ENCODE results near the gene DDX47.
"Not testable (repeated sequence)": the region's sequence is repeated elsewhere in the genome, so short reads cannot be mapped to it uniquely, and the experiment has no call there.

DDX47 gene

DNA sequence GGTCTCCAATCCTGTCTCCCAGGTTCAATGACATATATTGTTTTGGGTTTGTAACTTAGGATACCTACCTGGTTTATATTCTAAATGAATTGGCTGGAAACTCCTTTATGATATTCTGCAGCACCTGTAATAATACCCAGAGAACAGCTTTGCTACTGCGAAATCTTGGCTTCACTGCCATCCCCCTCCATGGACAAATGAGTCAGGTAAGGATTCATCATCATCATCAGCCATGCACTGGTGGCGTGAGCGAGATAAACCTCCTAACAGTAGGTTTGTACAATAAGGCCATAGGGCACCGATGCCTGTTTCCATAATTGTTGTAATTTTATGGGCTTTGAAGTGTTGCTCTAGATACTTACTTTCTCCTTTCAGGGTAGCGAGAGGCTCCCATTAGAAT is 10.7 kb downstream of the DDX47 start:
- DNase-seq, result no peak

GRCh38 chr12:12835378-12836146 is 22.4 kb downstream of the DDX47 start:
- no peak for DNase-seq

DNA sequence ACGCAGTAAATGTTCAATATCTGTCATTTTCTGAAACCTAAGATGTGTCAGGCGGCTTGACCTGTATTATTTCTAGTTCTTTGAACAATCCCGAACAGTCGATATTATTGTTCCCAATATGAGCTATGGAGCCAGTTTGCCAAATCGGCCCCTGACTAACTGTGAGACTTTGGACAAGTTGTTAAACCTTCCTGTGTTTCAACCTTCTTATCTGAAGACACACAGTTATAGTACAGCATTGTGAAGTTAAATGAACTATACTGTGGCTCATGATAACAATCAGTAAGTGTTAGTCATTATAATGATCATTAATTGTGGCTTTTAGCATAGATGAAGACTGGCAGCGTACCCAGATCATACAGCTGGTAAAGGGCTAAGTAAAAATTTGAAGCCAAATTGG is 23.4 kb downstream of the DDX47 start:
- no peak for DNase-seq

GRCh38 chr12:12837025-12837812 is 24.1 kb downstream of the DDX47 start:
- peak; percentile 38 to 60 for DNase-seq

DNA sequence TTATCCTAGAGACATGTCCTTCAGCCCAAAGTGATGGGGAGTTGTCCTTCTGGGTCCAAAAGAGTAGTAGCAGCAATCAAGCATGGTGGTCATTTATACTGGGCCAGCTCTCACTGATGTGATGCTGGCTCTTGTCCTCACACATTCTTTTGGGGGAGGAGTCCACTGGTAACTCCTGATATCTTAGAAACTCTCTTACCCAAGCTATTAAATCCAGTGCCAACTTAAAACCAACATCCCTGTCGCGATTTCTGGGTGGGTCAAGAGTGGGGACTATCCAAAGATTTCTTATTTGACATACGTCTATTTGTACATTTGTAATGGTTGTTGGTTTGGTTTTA is 24.6 kb downstream of the DDX47 start:
- no peak for DNase-seq

- DNase-seq, result no peak
These were observed 25.9 kb downstream of the DDX47 start for GRCh38 chr12:12839003-12839395.

DNA sequence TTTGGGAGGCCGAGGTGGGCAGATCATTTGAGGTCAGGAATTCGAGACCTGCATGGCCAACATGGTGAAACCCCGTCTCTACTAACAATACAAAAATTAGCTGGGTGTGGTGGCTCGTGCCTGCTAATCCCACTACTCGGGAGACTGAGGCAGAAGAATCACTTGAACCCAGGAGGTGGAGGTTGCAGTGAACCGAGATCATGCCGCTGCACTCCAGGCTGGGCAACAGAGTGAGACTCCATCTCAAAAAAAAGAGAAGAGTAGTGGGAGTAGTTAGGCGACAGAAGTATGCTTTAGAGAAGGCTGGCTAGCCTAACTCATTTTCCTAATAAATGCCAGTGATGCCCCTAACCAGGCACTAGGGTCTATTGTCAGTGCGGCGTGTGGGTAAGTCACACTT is 26.3 kb downstream of the DDX47 start:
- DNase-seq, result not testable (repeated sequence)

GRCh38 chr12:12839873-12840579 is 26.9 kb downstream of the DDX47 start:
- no peak for DNase-seq

DNA sequence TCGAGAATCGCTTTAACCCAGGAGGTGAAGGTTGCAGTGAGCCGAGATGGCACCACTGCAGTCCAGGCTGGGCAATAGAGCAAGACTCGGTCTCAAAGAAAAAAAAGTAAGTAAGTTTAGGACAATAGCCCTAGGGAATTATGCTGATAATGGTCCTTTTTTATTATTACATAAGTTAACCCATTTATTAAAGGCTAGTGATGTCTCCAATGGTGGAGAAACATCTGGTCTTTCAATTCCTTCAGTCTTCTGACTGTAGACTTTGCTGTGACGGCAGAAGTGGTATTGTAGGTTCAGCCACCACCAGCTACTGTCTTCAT is 27.4 kb downstream of the DDX47 start:
- DNase-seq, result no peak

DNA sequence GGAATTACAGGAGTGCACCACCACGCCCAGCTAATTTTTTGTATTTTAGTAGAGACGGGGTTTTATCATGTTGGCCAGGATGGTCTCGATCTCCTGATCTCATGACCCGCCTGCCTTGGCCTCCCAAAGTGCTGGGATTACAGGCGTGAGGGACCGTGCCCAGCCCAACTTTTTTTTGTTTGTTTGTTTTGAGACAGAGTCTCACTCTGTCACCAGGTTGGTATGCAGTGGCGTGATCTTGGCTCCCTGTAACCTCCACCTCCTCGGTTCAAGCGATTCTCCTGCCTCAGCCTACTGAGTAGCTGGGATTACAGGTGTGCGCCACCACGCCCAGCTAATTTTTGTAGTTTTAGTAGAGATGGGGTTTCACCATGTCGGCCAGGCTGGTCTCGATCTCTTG is 28.3 kb downstream of the DDX47 start:
- DNase-seq, result not testable (repeated sequence)

DNA sequence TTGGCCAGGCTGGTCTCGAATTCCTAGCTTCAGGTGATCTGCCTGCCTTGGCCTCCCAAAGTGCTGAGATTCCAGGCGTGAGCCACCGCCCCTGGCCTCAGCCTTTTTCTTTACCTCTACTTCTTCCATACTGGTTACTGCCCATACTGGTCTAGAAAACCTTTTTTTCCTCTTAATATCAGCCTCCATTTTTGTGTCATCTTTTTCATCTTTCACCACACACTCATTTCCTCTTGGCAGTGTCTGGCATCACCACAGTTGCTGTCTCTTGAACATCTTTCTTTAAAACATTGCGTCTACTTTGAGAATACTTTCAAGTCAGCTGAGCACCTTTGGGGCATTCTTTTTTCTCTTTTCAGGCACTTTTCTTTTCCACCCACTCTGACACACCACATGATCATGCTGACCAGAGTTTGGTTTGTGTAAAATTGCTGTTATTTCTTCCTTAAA is 32.7 kb downstream of the DDX47 start:
- DNase-seq, result no peak

DNA sequence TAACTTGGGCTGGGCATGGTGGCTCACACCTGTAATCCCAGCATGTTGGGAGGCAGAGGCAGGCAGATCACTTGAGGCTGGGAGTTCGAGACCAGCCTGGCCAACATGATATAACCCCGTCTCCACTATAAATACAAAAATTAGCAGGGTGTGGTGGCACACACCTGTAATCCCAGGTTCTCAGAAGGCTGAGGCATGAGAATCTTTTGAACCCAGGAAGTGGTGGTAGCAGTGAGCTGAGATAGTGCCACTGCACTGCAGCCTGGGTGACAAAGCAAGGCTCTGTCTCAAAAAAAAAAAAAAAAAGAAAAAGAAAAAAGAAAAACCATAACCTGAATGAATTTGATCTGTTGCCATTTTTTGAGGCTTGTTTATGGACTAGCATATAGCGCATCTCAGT is 33.6 kb downstream of the DDX47 start:
- DNase-seq, result peak; percentile 49 to 56

- no peak for DNase-seq
These were observed 40.3 kb downstream of the DDX47 start for GRCh38 chr12:12853435-12853834.

- no peak for DNase-seq
These were observed 46.5 kb downstream of the DDX47 start for GRCh38 chr12:12859690-12860089.

DNA sequence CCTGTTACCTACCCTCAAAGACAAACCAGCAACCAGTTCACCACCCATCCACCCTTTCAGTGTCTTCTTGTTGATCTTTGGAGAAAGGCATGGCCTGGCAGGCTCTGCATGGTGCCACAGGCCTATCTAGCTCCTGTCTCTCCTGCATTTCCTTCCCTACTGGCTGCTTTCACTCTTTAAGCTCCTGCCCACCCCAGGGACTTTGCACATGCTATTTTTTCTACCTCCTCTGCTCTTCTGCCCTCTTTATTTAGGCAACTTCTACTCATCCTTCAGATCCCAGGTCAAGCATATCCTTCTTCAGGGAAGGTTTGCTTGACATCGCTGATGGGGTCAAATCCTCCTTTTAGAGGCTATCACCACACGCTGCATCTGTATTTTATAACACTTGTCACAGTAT is 51.1 kb downstream of the DDX47 start:
- no peak for DNase-seq

DNA sequence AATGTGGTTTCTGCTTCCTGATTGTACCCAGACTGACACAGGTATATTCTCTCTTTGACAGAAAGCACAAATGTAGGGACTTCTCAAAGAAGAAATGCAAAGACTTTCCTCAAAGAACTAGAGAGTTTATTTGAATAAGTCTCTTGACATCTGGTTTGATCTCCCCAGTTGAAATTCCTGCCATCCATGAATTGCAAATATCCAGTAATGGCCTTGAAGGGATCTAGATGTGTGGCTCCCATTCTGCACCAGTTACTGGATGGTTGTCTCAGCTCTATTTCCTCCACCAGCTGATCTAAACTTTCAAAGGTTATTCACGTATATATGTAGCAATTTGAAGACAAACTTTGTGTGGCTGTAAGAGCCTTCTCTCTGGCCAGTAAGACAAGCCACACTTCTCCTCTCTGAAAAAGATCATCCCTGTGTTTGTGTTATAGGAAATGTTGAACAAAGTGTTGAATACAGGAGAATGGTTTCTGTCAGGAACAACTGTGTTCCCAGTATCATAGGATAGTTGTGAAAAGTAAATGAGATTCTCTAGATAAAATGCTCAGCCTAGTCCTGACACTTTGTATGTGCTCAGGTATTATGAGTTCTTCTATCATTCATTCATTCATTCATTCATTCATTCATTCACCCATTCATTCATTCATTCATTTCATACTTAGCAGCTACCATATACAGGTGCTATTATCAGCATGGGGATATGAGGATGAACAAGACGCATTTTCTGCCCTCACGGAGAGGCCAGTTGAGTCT is 55.5 kb downstream of the DDX47 start:
- DNase-seq, result no peak

GRCh38 chr12:12870465-12870864 is 57.3 kb downstream of the DDX47 start:
- no peak for DNase-seq

DNA sequence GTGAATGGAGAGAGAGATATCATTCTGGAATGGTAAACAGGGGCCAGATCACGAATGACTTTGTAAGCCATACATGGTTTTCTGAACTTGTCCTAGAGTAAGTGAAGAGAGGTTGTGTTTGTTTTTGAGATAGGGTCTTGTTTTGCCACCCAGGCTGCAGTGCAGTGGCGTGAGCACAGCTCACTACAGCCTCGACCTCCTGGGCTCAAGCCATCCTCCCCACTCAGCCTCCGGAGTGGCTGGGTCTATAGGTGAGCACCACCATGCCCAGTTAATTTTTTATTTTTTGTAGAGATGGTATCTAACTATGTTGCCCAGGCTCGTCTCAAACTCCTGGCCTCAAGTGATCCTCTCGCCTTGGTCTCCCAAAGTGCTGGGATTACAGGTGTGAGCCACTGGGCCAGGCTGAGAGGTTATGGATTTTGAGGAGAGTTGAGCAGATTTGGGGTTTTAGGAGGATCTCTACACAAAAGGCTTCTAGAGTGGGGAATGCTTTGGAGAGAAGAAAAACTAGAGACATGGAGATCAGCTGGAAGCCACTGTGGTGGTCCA is 58.5 kb downstream of the DDX47 start:
- DNase-seq, result no peak

DNA sequence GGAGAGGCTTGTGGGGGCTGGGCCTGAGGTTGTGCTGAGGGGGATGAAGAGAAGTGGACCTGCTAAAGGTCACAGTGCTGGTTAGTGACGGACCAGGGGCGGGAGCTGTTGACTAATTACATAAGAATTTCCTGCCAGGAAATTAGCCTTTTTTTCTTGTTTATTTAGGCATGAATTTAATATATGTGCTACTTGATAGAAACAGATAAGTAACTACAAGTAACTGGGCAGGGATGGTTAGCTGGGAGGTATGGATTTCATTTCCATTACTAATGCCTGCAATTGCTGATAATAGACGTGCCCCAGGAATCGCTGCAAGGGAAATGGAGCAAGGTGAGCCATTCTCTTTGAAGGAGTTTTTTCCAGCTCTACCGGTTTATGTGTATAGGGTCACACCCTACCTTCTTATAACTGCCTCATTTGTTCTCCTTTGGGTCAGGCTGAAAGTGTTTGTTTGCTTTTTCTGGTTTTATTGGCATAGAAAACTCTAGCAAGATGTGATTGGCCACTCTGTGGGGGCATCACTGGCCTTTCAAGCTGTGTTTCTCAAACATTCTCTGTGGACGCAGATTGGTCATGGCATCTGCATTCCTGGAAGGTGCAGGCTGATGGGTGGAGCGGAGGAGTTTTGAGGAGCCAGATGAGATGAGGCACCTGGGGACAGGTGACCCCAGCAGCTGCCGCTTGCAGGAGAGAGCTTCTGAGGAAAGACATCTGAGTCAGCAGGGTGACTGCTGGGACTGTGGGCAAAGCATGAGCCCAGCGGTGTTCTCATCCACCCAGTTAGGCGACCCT is 59.2 kb downstream of the DDX47 start:
- DNase-seq, result no peak

DNA sequence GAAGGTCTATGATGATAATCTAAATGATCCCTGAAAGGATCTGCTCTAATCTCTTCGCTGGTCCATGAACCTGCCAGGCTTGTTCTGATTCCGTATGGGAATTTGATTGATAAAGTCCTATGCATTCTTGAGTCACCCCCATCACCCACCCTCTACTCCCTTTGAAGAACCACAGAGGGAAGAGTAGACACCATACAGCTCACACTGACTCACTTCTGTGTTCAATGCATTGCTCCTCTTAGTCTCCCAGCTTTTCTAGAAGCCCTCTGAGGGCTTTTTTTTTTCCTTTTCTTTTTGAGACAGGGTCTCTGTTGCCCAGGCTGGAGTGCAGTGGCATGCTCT is 59.8 kb downstream of the DDX47 start:
- DNase-seq, result no peak

DNA sequence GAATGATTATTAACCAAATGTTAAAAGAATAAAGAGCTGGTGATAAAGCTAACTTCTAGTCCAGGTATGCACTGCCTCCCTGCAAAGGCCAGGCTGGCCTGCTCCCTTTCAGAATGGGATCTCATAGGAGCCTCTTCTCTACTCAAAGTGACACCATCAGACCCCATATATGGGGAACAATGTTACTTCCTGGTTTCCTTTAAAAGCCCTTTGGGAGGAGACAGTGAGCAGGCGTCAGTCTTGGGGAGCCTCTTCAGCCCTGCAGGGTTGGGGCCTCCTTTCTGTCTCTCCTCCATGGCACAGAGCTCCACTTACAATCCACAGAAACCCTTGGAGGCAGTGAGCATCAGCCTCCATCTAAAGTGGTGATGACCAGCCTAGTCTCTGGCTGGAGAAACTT is 60.9 kb downstream of the DDX47 start:
- DNase-seq, result no peak

- not testable (repeated sequence) for DNase-seq
These were observed 62.2 kb downstream of the DDX47 start for GRCh38 chr12:12875301-12875700.
